ENCODE data around the gene CCNY. TPM values are rescaled to one million over a fixed set of nuclear protein-coding genes. Genes with fewer than 3 reads are reported as not detected.

Gene CCNY
- total and polyA plus RNA-seq, 2 of the 13 experiments (the other 11 are each of a cell fraction or from before 2014, with no cell fraction given), result 48.2 to 54.7 TPM

- ChIA-PET POLR2A (interaction anchor here (1.0 to 1.3 kb wide), 3 partner anchors 9 to 84 kb away, joined by 3 to 4 read pairs (median 4); no protein-coding TSS in a partner anchor), CTCF (ENCODE audit: low intra/inter-chr PET ratio, low total read pairs) (no interaction called here)
- Histone ChIP-seq H4K20me1 (ENCODE audit: insufficient read depth, low read length) (no peaks in the 10 kb centered on the region), H3K9me3 (ENCODE audit: low read length) (peaks cover 5% of the 10 kb centered on the region), H3K4me3 (replicated peaks in 1 of 3; ENCODE audit: insufficient read depth in 1 of 3, low read depth in 2 of 3, low read length in 3 of 3) (peak overlapping the region in 2 of 3 experiments; percentile 8 to 24; a peak in 3 of 6 replicates), H3K4me2 (ENCODE audit: low read depth, low read length) (peak overlapping the region; percentile 89), H3K27me3 (ENCODE audit: control insufficient read depth in 1 of 2, insufficient read depth in 2 of 2, low read length in 2 of 2) (no peaks in the 10 kb centered on the region), H3K79me2 (ENCODE audit: insufficient read depth, low read length) (peaks cover 84% of the 10 kb centered on the region), H3K9ac (ENCODE audit: insufficient read depth, low read depth, low read length) (peak overlapping the region; percentile 64; the same call in 1 of the 2 replicates), H2AFZ (ENCODE audit: low read length) (no peak overlapping the region), H3K27ac (ENCODE audit: extremely low read length, insufficient read depth, low read length) (peak overlapping the region; percentile 74), H3K4me1 (ENCODE audit: insufficient read depth, low read length) (peaks cover 90% of the 10 kb centered on the region), H3K36me3 (replicated peaks in 1 of 2; ENCODE audit: control insufficient read depth in 1 of 2, insufficient read depth in 2 of 2, low read length in 2 of 2) (no peaks in the 10 kb centered on the region)
- BruUV-seq (replicated peaks), result no TSS peak
- in situ Hi-C loops (cut with HindIII; ENCODE audit: extremely low pct_ligation_motif_present, low pct_unique_long_range_greater_than_20kb), result no loop called here
- peak; percentile 81 for DNase-seq (ENCODE audit: low spot score)
- peak; percentile 79 for ATAC-seq
- peak; percentile 55 for FAIRE-seq
- 74% methylated on average over 11 of the region's 11 CpGs for WGBS (ENCODE audit: low lambda C conversion rate)
- intact Hi-C loops (cut with micrococcal nuclease; ENCODE audit: unreplicated experiment), result loop anchor here (5.0 kb wide), 1 partner anchor 112 kb away; the partner anchor contains the start of gene CCNY
- TF ChIP-seq HNF4A (CRISPR knock-in tag; IDR thresholded peaks at IDR 0.05) (peak; percentile 86), TP53 (CRISPR knock-in tag; conservative IDR thresholded peaks at IDR 0.05) (0 out of 2 replicates have a peak, but pooled peaks have one; percentile 88), ZNF383 (CRISPR knock-in tag; IDR thresholded peaks at IDR 0.05; ENCODE audit: borderline replicate concordance) (0 out of 2 replicates have a peak, but pooled peaks have one; percentile 52), SOX5 (CRISPR knock-in tag; IDR thresholded peaks at IDR 0.05; ENCODE audit: borderline replicate concordance) (peak; percentile 58), PHF21A (CRISPR knock-in tag; IDR thresholded peaks at IDR 0.05) (0 out of 2 replicates have a peak, but pooled peaks have one; percentile 7), KMT2B (CRISPR knock-in tag; IDR thresholded peaks at IDR 0.05) (no peak), ZNF616 (CRISPR knock-in tag; IDR thresholded peaks at IDR 0.05; ENCODE audit: low read depth) (0 out of 2 replicates have a peak, but pooled peaks have one; percentile 36), ZNF414 (CRISPR knock-in tag; IDR thresholded peaks at IDR 0.05) (0 out of 2 replicates have a peak, but pooled peaks have one; percentile 66), MIER2 (CRISPR knock-in tag; IDR thresholded peaks at IDR 0.05) (no peak), ZNF292 (CRISPR knock-in tag; IDR thresholded peaks at IDR 0.05; ENCODE audit: borderline replicate concordance, low read depth) (peak; percentile 54; the same call in 1 of the 2 replicates), ZNF574 (CRISPR knock-in tag; IDR thresholded peaks at IDR 0.05) (0 out of 2 replicates have a peak, but pooled peaks have one; percentile 16), ZNF703 (CRISPR knock-in tag; IDR thresholded peaks at IDR 0.05; ENCODE audit: borderline replicate concordance) (no peak), DPF2 (CRISPR knock-in tag; IDR thresholded peaks at IDR 0.05; ENCODE audit: borderline replicate concordance, low read depth) (0 out of 2 replicates have a peak, but pooled peaks have one; percentile 30), ZBTB37 (CRISPR knock-in tag; IDR thresholded peaks at IDR 0.05) (peak; percentile 58; the same call in 1 of the 2 replicates), HNF4G (IDR thresholded peaks at IDR 0.05; ENCODE audit: borderline replicate concordance, low read depth, low read length) (peak; percentile 79), HNF4G (CRISPR knock-in tag; IDR thresholded peaks at IDR 0.05; ENCODE audit: borderline replicate concordance, low read depth) (no peak), RFXANK (CRISPR knock-in tag; IDR thresholded peaks at IDR 0.05) (no peak), ZNF230 (CRISPR knock-in tag; IDR thresholded peaks at IDR 0.05) (0 out of 2 replicates have a peak, but pooled peaks have one; percentile 45)
These were observed 112.7 kb downstream of the CCNY start for GRCh38 chr10:35448687-35449662.

Data from HepG2 (cell line).